Lower leg skin (tissue), 3 donors: Measurements from ENCODE around the gene ARHGAP10.

Experiments used
- POLR2A ChIP-seq, 2 donors: fragments of 450-650 bp; IDR thresholded peaks; one replicate each; pipeline ENCODE4 v1.6.1; 2016 to 2017; ENCODE audit warnings: antibody characterized with exemption in 2 of 2, mild to moderate bottlenecking in 1 of 2, moderate library complexity in 1 of 2
- TF ChIP-seq, protein P1 (sequence below), 3 donors: fragments of 450-650 bp; IDR thresholded peaks; one replicate each; pipeline ENCODE4 v1.5.1; 2016; ENCODE audit warnings: antibody characterized with exemption in 3 of 3, mild to moderate bottlenecking in 3 of 3, moderate library complexity in 2 of 3

DNA sequence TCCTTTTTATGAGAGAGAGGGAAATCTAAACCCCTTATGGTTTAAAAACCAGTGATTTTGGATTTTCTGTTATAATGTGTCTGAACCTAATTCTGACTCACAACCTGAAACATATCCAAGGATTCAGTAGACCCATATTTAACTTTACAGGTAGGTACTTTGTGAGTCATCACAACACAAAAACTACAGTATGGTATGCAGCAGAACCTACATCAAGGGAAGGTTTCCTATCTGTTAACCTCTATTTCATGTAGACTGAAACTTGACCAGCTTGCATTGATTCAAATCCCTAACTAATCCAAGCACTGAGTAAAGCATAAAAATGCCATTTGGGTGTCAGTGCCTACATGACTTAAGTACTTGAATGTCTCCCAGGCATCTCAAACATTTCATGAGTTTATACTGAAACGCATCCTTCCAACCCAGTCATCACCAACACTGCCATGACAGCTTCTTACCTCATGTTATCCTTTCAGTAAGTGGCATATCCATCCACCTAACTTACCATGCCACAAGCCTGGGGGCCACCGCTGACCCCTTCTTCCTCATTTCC lies 4.3 kb upstream of the ARHGAP10 start:
- TF ChIP-seq, protein P1, sequence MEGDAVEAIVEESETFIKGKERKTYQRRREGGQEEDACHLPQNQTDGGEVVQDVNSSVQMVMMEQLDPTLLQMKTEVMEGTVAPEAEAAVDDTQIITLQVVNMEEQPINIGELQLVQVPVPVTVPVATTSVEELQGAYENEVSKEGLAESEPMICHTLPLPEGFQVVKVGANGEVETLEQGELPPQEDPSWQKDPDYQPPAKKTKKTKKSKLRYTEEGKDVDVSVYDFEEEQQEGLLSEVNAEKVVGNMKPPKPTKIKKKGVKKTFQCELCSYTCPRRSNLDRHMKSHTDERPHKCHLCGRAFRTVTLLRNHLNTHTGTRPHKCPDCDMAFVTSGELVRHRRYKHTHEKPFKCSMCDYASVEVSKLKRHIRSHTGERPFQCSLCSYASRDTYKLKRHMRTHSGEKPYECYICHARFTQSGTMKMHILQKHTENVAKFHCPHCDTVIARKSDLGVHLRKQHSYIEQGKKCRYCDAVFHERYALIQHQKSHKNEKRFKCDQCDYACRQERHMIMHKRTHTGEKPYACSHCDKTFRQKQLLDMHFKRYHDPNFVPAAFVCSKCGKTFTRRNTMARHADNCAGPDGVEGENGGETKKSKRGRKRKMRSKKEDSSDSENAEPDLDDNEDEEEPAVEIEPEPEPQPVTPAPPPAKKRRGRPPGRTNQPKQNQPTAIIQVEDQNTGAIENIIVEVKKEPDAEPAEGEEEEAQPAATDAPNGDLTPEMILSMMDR (IDR thresholded peaks at IDR 0.05) = no peak
- TF ChIP-seq POLR2A (IDR thresholded peaks at IDR 0.05) = no peak
